D341Med (cell line): Measurements from ENCODE around the gene CDKN1C.

Experiments
- DNase-seq: peaks from one replicate; pipeline ENCODE4 v3.0.0; 2012; ENCODE audit warnings: low spot score

Gene CDKN1C

GRCh38 chr11:2846470-2846869 is 39.1 kb downstream of the CDKN1C start:
- DNase-seq, result no peak

DNA sequence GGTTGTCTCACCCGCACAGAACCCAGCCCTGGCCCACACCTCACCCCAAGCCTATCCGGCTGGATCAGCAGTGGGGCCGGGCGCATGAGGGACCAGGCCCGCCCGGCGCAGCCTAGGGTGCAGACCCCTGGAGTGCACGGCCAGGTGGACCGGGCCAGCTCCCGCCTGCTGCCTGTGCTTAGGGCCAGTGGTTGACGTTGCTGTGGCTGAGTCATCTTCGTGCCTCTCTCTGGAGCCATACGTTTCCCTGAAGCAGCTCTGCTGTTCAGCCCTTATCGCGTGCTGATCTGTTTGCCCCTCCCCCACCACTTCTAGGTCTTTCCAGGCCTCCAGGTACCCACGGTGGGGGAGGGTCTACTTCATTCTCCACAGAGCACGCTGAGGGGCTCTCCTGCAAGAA is 39.5 kb downstream of the CDKN1C start:
- no peak for DNase-seq

DNA sequence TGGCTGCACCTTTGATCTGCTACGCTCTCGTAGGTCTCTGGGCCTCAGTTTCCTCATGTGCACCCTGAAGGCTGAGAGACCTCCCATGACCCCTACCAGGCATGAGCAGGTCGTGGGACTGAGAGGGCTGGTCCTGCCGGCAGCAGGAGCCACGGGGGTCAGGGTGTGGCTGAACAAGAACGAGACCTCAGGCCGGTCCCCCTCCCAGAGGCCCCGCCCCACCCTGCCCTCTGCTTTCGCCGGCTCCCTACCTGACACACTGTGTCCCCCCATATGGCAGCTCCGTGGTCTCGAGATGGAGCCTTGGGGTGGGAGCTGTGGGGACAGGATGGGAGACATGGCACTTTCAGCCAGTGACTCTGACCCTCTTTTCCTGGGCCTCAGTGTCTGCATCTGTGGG is 40.6 kb downstream of the CDKN1C start:
- no peak for DNase-seq

DNA sequence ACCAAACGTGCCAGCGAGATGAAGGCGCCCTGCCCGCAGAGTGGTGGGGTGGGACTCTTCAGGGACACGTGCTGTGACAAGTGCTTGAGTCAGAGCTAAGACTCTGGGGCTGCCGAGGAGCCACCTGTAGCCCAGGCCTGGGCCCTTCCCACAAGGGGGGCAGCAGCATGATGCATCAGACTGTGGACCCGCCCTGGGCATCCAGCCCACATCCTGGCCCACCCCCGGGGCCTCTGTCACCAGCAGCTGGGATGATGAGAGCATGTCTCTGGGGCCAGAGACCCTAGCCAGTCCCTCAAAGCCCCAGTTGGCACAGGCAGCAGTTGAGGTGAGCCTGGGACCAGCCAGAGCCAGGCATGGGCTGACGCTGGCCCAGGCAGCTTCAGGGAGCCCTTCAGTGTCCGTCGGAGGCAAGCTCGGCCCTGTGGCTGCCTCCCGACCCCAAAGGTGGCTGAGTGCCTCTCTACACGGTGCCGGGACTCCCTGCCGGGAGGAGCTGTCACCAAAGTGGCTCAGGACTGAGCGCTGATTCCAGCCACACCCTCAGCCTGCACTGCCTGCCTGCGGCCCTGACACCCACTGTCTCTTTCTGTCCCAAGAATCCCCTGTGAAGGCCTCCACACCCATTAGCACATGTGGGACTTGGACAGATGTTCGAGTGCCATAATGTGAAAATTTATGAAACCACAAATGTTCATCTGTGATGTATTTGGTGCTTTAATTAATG is 41.3 kb downstream of the CDKN1C start:
- no peak for DNase-seq

DNA sequence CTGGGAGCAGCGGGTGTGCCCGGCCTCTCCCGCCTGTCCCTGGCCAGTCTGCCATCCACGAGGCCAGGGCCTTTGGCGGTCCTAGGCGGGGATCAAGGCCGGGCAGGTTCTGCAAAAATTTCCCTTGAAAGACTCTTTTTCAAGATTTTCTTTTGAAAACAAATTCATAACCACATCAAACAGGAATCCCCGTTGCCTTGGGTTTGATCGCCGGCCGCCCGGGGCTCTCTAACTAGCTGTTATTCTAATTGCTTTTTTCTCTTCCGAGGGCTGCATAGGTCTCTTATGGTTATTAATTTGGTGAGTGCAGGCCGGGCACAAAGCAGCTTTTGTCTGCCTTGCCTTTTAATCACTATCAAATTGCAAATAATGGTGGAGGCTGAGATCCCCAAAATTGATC is 42.0 kb downstream of the CDKN1C start:
- DNase-seq, result no peak

- no peak for DNase-seq
Measured at GRCh38 chr11:2842876-2843275, 42.7 kb downstream of the CDKN1C start.

DNA sequence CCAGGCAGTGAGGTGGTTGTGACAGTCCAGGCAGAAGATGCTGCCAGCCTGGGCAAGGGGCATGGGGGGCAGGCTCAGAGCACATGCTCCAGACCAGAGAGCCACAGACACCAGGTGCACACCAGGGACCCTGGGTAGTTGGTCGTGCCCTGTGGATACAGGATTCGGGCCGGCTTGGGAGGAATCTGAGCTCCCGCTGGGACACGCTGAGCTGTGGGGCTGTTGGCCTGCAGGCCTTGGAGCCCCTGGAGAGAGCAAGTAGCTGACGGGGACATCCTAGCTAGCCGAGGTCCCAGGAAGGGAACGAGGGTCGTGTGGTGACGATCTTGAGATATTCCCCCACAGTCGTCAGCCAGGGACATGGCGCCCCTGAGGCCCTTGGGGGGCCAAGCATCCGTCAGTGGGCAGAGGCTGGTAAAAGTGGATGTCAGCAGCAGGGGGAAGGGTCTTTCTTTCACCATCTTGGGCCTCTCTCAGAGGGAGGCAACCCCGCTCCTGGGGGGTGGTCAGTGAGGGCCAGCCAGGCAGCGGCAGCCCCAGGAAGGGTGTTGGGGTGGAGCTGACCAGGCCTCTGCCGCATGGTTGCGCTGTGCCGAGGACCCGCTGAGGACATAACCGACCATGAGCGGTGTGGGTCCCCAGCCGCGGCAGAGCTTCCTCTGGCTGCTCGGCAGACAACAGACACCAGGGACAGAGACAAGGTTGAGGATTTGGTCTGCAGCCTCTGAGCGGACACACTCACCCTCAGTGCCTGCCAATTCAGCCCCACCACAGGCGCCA is 44.0 kb downstream of the CDKN1C start:
- no peak for DNase-seq

DNA sequence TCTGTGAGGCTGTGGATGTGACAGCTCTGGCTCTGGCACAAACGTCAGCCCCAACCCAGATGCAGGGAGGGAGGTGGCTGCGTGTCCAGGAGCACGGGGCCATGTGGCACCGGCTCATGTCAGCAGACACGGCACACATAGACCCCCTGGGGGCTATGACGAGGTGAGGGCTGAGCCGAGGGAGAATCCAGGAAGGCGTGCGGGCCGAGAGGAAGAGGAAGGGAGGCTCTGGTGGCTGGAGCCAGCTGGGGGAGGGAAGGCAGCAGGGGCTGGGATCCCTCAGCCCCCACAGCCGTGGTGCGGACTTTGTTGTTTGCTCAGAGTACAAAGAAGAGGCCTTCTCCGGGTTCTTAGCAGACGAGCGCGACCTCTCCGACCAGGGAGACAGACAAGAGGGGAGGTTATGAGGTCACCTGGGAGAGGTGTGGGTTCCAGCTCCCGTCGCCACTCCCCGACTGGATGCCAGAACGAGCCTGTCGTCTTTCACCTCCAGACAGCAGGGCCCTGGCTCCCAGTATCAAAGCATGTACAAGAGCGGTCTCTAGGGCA is 46.1 kb downstream of the CDKN1C start:
- no peak for DNase-seq

DNA sequence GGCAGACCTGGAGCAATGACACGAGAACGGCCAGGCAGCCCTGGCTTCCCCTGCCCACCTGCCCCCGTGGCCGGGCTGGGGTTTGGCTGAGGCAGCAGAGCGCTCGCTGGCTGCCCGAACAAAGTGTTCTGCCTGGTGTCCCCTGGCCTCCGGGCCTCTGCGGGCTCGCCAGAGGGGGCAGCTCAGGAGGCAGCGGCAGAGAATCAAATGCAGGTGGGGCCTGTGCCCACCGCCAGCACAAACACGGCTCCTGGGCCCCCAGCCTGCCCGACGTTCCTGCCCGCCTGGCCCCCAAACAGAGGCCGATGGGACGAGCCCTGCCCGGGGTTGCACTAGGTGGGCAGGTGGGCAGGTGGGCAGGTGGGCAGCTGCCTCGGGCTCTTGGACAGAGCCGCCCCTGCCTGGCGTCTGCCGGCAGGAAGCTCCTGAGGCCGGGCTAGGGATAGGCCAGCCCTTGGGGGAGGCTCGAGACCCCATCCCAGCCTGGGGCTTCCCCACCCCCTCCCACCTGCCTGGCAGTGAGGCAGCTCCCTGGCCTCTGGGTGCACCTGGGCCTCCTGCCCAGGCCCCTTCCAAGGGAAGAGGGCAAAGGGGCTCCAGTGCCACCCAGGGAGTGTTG is 46.8 kb downstream of the CDKN1C start:
- DNase-seq, result no peak

DNA sequence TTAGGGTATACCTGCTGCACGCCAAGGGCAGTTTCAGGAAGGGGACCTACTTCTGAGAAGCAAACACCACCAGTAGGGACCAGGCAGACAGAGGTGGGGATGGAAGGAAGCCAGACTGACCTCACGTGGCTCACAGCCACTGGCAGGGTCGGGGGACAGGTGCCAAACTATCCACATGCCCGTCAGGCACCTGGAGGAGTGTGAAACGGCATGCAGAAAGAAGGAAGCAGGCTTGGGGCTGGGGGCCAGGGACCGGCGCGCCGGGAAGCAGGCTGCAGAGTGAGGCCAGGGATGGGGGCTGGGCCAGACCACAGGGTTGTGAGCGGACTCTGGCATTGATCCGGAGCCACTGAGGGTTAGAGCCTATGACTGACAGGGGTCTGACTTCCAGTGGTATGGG is 47.5 kb downstream of the CDKN1C start:
- DNase-seq, result no peak

- no peak for DNase-seq
Measured at GRCh38 chr11:2837651-2838050, 47.9 kb downstream of the CDKN1C start.

- no peak for DNase-seq
Measured at GRCh38 chr11:2837096-2837601, 48.4 kb downstream of the CDKN1C start.

- DNase-seq, result no peak
Measured at GRCh38 chr11:2836315-2837095, 49.1 kb downstream of the CDKN1C start.

- no peak for DNase-seq
Measured at GRCh38 chr11:2835751-2836150, 49.8 kb downstream of the CDKN1C start.

DNA sequence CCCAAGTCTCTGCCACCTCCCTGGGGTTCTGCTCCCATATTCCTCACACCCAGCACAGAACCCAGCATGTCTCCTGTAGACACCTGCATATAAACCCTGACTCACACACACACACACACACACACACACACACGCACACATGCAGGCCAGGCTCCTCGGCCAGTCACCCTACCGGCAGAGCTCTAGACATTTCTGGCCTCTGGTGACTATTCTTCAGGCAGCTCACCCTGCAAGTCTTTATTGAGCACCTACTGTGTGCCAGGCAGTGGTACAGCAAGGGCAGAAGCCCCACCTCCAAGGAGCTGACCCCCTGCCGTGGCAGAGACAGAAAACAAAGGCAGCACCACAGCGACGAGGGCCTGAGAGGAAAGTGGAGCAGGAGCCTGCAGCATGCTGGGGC is 50.3 kb downstream of the CDKN1C start:
- no peak for DNase-seq

DNA sequence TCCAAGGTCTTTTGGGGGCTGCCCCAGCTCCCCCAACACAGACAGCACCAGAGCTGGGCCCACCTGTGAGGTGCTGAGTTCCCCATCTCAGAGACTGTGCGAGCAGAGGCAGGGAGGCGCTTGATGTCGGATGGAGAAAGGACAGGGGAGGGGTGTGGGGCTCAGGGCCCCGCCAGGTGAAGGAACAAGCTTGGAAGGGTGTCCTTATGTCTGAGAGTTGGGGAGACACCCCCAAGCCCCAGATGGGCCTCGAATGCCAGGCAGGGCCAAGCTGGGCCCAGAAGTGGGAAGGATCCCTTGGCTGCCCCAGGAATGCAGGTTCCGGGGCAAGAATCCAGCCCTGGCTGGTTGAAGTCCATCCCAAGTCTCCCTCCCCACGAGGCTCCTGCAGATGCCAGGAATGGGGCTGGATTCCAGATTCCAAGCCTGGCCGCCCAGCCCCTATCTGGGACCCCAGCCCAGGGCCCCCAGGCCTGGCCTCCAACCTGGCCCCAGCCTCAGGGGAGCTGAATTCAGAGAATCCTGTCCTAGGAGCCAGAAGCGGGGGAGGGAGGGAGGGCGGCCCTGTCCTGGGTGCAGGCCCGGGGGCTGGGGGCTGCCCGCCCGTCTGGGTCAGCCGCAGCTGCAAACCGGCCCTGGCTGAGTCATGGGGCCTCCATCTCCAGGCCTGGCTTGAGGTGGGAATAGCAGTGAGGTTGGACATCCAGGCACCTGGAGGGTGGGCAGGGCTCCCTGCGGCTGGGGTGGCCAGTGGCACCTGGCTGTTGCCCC is 50.9 kb downstream of the CDKN1C start:
- no peak for DNase-seq

DNA sequence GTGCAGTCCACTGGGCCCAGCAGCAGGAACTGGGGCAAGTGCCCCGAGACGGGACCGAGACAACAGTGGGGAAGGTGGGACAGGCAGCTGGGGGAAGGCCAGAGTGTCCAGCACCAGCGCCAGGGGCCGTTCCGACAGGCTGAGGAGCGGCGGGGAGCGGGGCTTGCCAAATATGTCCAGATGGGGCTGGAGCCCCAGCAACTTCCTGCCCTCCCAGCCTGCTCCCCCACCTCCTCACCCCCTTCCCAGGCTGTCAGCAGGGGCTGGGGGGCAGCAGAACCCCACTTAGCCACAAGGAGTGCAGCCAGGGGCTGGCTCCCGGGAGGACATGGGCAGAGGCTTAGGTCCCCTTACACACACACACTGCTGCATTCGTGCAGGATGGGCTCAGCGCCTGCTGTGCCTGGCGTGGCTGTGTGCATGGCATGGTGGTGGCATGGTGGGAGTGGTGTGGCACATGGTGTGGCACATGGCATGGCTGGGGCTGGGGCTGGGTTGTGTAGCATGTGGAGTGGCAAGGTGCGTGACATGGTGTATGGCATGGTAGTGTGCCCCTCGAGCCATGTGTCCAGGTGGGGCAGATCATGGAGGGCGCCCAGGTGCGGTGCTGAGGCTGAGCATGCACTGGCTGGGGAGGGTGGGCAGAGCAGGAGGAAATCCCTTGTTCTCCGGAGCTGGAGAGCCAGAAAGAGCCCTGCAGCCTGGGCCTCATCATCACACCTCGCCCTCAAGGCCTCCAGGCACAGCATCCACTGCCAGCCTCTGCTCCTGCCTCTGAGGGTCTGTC is 51.7 kb downstream of the CDKN1C start:
- DNase-seq, result no peak
